Globus pallidus (tissue), 1 donor: ENCODE measurements around the gene ADGRL3.
A peak's percentile ranks its signal among the peaks of the same experiment; 100 is the strongest.
"Not testable (repeated sequence)": the region's sequence is repeated elsewhere in the genome, so short reads cannot be mapped to it uniquely, and the experiment has no call there.

Source experiments
- DNase-seq: peaks from one replicate; pipeline ENCODE4 v3.0.0-alpha.2; 2015; ENCODE audit warnings: low spot score

ADGRL3 gene

GRCh38 chr4:61205066-61205465 is 4.9 kb downstream of the ADGRL3 start:
- no peak for DNase-seq

GRCh38 chr4:61207156-61207555 is 7.0 kb downstream of the ADGRL3 start:
- not testable (repeated sequence) for DNase-seq

- peak; percentile 85 for DNase-seq
Measured at GRCh38 chr4:61210186-61210939, 10.2 kb downstream of the ADGRL3 start.

- no peak for DNase-seq
Measured at GRCh38 chr4:61211781-61212180, 11.7 kb downstream of the ADGRL3 start.

- no peak for DNase-seq
Measured at GRCh38 chr4:61212788-61213187, 12.7 kb downstream of the ADGRL3 start.

- no peak for DNase-seq
Measured at GRCh38 chr4:61214680-61215079, 14.6 kb downstream of the ADGRL3 start.

GRCh38 chr4:61217222-61217621 is 17.1 kb downstream of the ADGRL3 start:
- DNase-seq = no peak

- no peak for DNase-seq
Measured at GRCh38 chr4:61220556-61220955, 20.4 kb downstream of the ADGRL3 start.

- no peak for DNase-seq
Measured at GRCh38 chr4:61223385-61223784, 23.3 kb downstream of the ADGRL3 start.

GRCh38 chr4:61224573-61224972 is 24.4 kb downstream of the ADGRL3 start:
- no peak for DNase-seq

- DNase-seq = no peak
Measured at GRCh38 chr4:61225656-61226055, 25.5 kb downstream of the ADGRL3 start.

GRCh38 chr4:61231421-61231820 is 31.3 kb downstream of the ADGRL3 start:
- no peak for DNase-seq

- DNase-seq = no peak
Measured at GRCh38 chr4:61239250-61239649, 39.1 kb downstream of the ADGRL3 start.

GRCh38 chr4:61243962-61244361 is 43.8 kb downstream of the ADGRL3 start:
- no peak for DNase-seq

GRCh38 chr4:61245069-61245714 is 45.1 kb downstream of the ADGRL3 start:
- DNase-seq = peak; percentile 80

GRCh38 chr4:61246034-61246433 is 45.9 kb downstream of the ADGRL3 start:
- no peak for DNase-seq

- DNase-seq = no peak
Measured at GRCh38 chr4:61248705-61249104, 48.6 kb downstream of the ADGRL3 start.

GRCh38 chr4:61251129-61251528 is 51.0 kb downstream of the ADGRL3 start:
- DNase-seq = no peak

GRCh38 chr4:61254406-61254805 is 54.3 kb downstream of the ADGRL3 start:
- no peak for DNase-seq

- DNase-seq = no peak
Measured at GRCh38 chr4:61273233-61273632, 73.1 kb downstream of the ADGRL3 start.

- DNase-seq = no peak
Measured at GRCh38 chr4:61274286-61274685, 74.2 kb downstream of the ADGRL3 start.

- DNase-seq = no peak
Measured at GRCh38 chr4:61275241-61275640, 75.1 kb downstream of the ADGRL3 start.

GRCh38 chr4:61276029-61276428 is 75.9 kb downstream of the ADGRL3 start:
- no peak for DNase-seq
